HG02943 (cell line): ENCODE data around the gene RALGAPB.

Source experiments
- ATAC-seq: cut with Tn5 transposase; IDR thresholded peaks from one replicate; pipeline ENCODE4 v1.9.1; 2021; ENCODE audit warnings: mild to moderate bottlenecking, low read depth, moderate library complexity; ENCODE audit not compliant: unreplicated experiment

RALGAPB gene

DNA sequence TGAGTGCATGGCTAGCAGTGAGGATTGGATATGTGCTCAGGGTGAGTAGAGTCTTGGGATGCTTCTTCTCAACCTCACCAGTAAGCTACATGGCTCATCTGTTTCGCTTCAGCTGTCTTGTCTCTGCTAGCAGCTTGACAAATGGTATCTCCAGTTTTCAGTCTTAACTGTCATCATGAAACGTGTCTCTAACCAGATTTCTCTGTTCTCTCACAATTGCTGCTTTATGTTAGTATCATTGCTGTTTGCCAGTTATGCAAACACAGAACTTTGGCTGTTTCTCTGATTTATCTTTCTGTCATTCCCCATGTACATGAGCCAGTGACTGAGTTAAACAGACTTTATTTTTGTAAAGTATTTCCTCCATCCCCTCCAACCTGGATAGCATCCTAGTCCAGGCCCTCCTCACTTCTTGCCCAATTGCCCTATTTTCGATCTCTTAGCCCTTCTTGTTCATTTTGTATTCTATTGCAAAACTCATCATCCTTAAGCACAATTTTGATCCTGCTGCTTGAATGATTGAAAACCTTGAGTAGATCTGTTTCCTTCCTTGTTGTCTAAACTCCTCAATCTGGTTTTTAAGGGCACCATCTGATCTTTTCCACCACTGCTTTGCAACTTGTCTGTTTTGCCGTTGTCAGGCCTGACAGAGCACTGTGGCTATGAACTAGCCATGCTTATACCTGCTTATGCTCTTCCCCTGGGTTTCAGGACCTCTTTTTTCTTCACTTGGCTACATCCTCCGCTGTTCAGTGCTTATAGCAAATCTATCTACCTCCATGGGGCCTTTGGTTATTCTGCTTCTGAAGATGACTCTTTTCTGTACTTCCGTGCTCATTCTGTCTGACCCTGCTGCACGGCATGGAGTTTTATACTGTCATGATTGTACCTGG lies 70.6 kb downstream of the RALGAPB start:
- no peak for ATAC-seq

- ATAC-seq: no peak
Observed at GRCh38 chr20:38545771-38546170, 73.1 kb downstream of the RALGAPB start.

GRCh38 chr20:38547288-38548085 lies 74.8 kb downstream of the RALGAPB start:
- ATAC-seq: no peak

GRCh38 chr20:38548356-38549083 lies 75.9 kb downstream of the RALGAPB start:
- no peak for ATAC-seq

- no peak for ATAC-seq
Observed at GRCh38 chr20:38550274-38550673, 77.6 kb downstream of the RALGAPB start.

DNA sequence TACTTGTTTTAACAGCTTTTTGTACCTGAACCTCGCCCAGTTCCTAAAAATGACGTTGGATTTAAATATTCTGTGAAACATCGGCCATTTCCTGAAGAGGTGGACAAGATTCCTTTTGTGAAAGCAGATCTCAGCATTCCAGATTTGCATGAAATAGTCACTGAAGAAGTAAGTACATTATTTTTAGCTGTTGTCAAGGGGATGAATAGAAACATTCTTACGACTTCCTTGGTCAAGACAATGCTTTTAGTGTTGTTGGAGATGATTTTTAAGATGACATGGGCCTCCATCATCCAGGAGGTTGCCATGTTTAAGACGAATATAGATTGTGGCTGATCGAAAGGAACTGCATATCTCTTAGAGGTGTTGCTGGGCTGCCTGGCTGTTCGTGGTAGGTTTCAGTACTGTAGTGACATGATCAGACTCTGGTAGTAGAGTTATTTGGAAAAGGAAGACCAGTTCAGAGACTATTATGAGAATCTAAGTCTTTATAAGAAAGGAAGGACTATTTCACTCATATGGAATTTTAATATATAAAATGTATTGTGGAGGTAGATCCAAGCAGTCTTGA lies 78.5 kb downstream of the RALGAPB start:
- ATAC-seq: no peak

DNA sequence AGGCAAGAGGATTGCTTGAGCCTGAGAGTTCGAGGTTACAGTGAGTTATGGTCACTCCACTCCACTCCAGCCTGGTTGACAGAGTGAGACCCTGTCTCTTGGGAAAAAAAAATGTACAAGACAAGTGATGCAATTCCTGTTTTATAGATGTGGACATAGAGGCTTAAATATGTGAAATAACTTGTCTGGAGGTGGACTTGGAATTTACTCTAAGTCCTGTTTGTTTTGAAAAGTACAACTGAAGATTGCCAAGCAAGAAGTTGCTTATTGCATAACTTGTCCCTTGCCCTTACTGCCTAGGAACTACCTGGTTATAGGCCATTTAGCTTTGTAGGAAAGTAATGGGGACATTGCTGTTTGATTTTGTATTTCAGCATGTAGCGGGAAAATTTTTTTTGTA lies 82.3 kb downstream of the RALGAPB start:
- no peak for ATAC-seq

- ATAC-seq: no peak
Observed at GRCh38 chr20:38555395-38555794, 82.8 kb downstream of the RALGAPB start.

GRCh38 chr20:38557174-38557573 lies 84.5 kb downstream of the RALGAPB start:
- no peak for ATAC-seq

GRCh38 chr20:38558596-38559360 lies 86.1 kb downstream of the RALGAPB start:
- ATAC-seq: no peak

DNA sequence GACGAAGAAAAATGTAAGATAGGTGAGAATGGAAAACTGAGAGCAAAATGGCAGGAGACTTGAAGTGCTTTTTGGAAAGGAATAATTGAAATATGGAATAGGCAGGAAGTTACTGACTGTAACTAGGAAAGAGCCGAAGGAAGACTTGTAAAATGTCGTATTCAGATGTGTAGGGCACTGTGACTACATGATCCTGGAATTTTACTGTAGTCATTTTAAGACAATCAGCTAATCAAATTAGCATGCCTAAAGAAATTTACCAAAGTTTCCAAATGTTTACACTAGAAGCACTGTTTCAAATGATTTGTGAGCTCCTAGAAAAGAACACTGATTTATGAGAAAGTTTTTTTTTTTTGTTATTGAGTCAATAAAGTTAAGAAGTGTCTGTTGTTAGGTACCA lies 87.1 kb downstream of the RALGAPB start:
- no peak for ATAC-seq

GRCh38 chr20:38563802-38564431 lies 91.3 kb downstream of the RALGAPB start:
- ATAC-seq: no peak

DNA sequence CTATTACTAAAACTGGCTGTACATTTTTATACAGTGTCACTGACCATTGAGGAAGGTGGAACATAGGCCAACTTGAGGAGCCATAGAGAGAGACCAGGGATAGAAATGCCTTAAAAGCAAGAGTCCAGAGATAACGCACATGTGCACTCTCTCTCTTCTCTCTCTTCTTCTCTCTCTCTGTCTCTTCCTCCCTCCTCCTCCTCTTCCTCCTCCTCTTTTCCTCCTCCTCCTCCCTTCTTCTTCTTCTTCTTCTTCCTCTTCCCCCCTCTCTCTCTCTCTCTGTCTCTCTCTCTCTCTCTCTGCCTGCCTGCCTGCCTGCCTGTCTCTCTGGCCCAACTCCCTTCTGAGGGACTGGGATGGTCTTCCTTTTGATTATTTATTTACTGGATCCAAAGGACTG lies 92.0 kb downstream of the RALGAPB start:
- ATAC-seq: no peak

GRCh38 chr20:38566036-38566598 lies 93.5 kb downstream of the RALGAPB start:
- no peak for ATAC-seq

GRCh38 chr20:38569747-38570525 lies 97.3 kb downstream of the RALGAPB start:
- ATAC-seq: no peak

DNA sequence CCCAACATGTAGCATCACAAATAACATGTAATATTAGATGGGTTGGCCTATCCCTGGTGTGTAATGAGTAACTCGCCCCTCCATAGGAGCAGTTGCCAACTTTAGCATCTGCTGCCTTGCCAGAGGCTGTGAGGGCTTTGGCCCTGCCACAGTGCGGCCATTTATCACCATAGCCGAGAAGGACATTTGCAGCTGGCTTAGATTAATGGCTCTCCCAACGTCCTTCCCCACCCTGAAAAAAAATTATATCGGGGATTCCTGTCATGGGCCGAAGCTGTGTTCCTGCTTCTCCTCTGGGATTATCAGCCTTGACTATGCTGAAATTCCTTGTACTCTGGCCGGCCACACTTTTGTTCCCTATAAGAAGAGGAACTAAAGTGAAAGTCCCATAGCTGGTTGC lies 100.8 kb downstream of the RALGAPB start:
- no peak for ATAC-seq

DNA sequence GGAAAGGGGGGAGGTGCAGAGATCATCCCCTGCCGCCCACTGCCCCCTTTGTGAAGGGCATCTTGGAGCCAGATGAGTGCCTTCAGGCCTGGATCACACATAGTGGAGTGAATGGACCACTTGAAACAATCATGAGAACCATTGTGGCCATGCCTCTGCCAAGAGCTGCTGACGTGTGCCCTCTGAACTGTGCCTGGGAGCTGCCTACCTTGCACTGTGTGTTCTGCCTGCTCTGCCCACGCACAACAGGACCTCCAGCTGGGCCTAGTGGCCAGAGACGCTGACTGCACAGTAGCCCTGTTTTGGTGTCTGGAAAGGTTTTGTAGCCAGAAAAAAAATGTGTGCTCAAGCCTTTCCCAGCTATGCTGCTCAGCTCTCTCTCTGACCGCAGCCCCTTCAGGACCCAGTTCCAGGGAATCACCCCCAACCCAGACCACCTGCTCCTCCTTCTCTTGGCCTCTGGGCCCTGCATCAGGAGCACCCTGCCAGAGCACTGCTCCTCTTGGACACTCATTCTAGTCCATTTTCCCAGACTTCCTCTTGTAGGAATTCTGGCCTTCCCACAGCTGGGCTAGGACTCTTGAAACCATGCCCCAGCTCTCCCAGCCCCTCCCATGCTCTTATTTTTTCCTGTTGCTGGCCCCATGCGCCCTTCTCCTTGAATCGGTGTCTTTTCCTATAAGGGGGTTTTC lies 106.7 kb downstream of the RALGAPB start:
- no peak for ATAC-seq

GRCh38 chr20:38579921-38580320 lies 107.3 kb downstream of the RALGAPB start:
- ATAC-seq: no peak
